GM12872 (cell line): Measurements from ENCODE around the gene PGLYRP4.

Experiments
- CTCF ChIP-seq: IDR thresholded peaks from 3 replicates; pipeline ENCODE4 v1.5.1; 2011; ENCODE audit warnings: low read depth, mild to moderate bottlenecking, low read length, moderate library complexity; ENCODE audit not compliant: insufficient read depth

The PGLYRP4 gene

GRCh38 chr1:153387785-153388184, 39.1 kb upstream of the PGLYRP4 start:
- TF ChIP-seq CTCF, result no peak

GRCh38 chr1:153387001-153387400, 38.4 kb upstream of the PGLYRP4 start:
- no peak for TF ChIP-seq CTCF

- TF ChIP-seq CTCF, result no peak
Observed at GRCh38 chr1:153386500-153386901, 37.9 kb upstream of the PGLYRP4 start.

- no peak for TF ChIP-seq CTCF
Observed at GRCh38 chr1:153384958-153385580, 36.4 kb upstream of the PGLYRP4 start.

GRCh38 chr1:153380711-153381110, 32.1 kb upstream of the PGLYRP4 start:
- TF ChIP-seq CTCF, result no peak

GRCh38 chr1:153379591-153379990, 30.9 kb upstream of the PGLYRP4 start:
- no peak for TF ChIP-seq CTCF

GRCh38 chr1:153375511-153375910, 26.9 kb upstream of the PGLYRP4 start, which contains the start of gene S100A12:
Gene S100A12 (minus strand): TSS chr1:153375621. CDS start chr1:153374592, 1,029 bp downstream.
- TF ChIP-seq CTCF, result no peak

GRCh38 chr1:153374071-153374470, 25.4 kb upstream of the PGLYRP4 start:
- no peak for TF ChIP-seq CTCF
